AG04450 (cell line): ENCODE results near the gene PTPRT. TPM values are rescaled to one million over a fixed set of nuclear protein-coding genes. Genes with fewer than 3 reads are reported as not detected.

Experiments
- CTCF ChIA-PET: fragments of 300-600, 350-600 bp; formaldehyde crosslinking; extraction: SDS; loops from one replicate; lab custom pipeline; 2022; ENCODE audit warnings: antibody characterized with exemption, inconsistent platforms; lab: Charles Lee
- POLR2A ChIA-PET: fragments of 350-600 bp; formaldehyde crosslinking; extraction: SDS; loops from one replicate; lab custom pipeline; 2021; ENCODE audit warnings: antibody characterized with exemption, inconsistent platforms; lab: Yijun Ruan, JAX
- DNase-seq: peaks from one replicate; pipeline ENCODE4 v3.0.0-alpha.2; 2011; ENCODE audit warnings: low read depth, low spot score
- H3K27ac ChIP-seq: one replicate; pipeline ENCODE4 v1.5.1; 2012; ENCODE audit warnings: low read depth, low read length, control low read depth
- H3K27me3 ChIP-seq: one replicate; pipeline ENCODE4 v1.6.0; 2012; ENCODE audit warnings: low read length; ENCODE audit not compliant: control insufficient read depth, insufficient read depth
- H3K4me3 ChIP-seq: 2 replicates; pipeline ENCODE4 v1.5.1; 2011; ENCODE audit warnings: mild to moderate bottlenecking, low read depth, low read length, control low read depth
- H3K9me3 ChIP-seq: 2 replicates; pipeline ENCODE4 v1.5.1; 2012; ENCODE audit warnings: low read length; ENCODE audit not compliant: control insufficient read depth, insufficient read depth
- polyA plus RNA-seq: library from polyadenylated mRNA; depleted of rRNA; stranded (reverse); fragments of >200 nt; gene quantifications from 2 replicates; pipeline ENCODE4 v1.2.3, GENCODE V29; 2011
- TF ChIP-seq, protein P1 (sequence below): IDR thresholded peaks from 2 replicates; pipeline ENCODE4 v1.5.1; 2011; ENCODE audit warnings: low read depth, low read length, control low read depth, inconsistent platforms

Gene PTPRT
- polyA plus RNA-seq, 1 experiment: not detected

DNA sequence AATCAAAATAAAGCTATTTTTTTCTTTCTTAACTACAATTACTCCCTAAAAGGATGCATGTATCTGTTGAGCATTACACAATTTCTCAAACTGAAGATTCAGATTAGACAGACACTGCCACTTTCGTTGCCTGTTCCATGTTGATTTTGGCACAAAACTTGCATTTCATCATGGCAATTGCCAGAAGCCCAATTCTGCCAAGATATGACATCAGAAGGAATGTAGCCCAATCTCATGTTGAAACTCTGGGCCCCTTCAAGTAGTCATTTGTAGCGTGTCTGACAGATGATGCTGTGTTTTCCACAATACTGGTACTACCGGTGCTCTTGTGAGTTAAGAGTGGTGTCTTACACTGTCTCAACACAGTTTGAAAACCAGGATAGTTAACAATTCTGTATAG is 705.4 kb downstream of the PTPRT start:
- Histone ChIP-seq H3K9me3 (peaks cover 23% of the 10 kb centered on the region), H3K27me3 (no peaks in the 10 kb centered on the region), H3K27ac (no peak overlapping the region), H3K4me3 (no peak overlapping the region)
- DNase-seq: no peak
- ChIA-PET POLR2A (no interaction called here), CTCF (no interaction called here)
- TF ChIP-seq, protein P1, sequence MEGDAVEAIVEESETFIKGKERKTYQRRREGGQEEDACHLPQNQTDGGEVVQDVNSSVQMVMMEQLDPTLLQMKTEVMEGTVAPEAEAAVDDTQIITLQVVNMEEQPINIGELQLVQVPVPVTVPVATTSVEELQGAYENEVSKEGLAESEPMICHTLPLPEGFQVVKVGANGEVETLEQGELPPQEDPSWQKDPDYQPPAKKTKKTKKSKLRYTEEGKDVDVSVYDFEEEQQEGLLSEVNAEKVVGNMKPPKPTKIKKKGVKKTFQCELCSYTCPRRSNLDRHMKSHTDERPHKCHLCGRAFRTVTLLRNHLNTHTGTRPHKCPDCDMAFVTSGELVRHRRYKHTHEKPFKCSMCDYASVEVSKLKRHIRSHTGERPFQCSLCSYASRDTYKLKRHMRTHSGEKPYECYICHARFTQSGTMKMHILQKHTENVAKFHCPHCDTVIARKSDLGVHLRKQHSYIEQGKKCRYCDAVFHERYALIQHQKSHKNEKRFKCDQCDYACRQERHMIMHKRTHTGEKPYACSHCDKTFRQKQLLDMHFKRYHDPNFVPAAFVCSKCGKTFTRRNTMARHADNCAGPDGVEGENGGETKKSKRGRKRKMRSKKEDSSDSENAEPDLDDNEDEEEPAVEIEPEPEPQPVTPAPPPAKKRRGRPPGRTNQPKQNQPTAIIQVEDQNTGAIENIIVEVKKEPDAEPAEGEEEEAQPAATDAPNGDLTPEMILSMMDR: no peak

DNA sequence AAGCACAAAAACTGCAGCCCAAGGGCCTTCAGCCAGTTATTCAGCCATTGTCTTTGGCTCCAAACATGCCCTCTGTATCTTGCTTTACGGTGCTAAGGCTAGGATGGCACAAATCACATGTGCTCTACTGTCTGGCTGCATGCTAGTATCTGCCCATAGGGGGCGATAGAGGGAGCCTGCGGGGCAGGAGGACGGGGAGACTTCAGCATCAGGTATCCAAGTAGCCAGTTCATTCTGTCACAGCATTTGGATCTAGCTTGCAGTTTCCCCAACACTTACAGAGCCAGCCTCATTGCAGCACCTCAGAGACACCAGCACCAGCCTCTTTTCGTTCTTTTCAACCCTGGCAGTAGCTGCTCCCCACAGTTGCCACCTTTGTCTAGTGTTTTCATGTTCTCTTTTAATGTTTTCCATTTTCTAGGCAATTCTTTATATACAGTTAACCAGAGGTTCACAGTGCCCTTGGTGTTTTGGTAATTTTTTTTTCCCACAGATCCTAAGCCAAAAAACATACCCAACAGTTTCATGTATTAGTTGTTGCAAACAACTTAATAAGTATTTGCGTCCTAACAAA is 705.9 kb downstream of the PTPRT start:
- Histone ChIP-seq H3K9me3 (peaks cover 23% of the 10 kb centered on the region), H3K27me3 (no peaks in the 10 kb centered on the region), H3K27ac (no peak overlapping the region), H3K4me3 (no peak overlapping the region)
- TF ChIP-seq, protein P1: 0 out of 2 replicates have a peak, but pooled peaks have one; percentile 8
- CTCF ChIA-PET: no interaction called here
- no peak for DNase-seq
- POLR2A ChIA-PET: no interaction called here

DNA sequence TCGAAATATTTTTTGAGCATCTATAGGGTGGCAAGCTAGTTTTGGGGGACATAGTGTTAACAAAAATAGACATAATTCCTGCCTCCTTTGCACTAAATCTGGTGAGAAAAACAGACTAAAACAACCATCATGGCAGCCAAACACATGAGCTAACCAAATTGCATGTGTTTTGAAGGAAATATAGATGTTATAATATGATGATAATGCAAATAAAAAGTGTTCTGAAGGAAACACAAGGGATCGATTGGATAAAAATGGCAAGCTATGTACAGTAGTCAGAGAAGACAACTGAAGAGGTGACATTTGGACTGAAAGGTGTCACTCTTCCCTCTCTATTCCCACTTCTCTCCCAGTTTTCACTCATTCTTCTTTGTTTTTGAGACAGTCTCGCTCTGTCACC is 706.9 kb downstream of the PTPRT start:
- ChIA-PET POLR2A (no interaction called here), CTCF (no interaction called here)
- no peak overlapping the region for H3K4me3 ChIP-seq
- peaks cover 32% of the 10 kb centered on the region for H3K9me3 ChIP-seq
- H3K27me3 ChIP-seq: no peaks in the 10 kb centered on the region
- H3K27ac ChIP-seq: no peak overlapping the region
- TF ChIP-seq, protein P1: no peak
- DNase-seq: no peak

DNA sequence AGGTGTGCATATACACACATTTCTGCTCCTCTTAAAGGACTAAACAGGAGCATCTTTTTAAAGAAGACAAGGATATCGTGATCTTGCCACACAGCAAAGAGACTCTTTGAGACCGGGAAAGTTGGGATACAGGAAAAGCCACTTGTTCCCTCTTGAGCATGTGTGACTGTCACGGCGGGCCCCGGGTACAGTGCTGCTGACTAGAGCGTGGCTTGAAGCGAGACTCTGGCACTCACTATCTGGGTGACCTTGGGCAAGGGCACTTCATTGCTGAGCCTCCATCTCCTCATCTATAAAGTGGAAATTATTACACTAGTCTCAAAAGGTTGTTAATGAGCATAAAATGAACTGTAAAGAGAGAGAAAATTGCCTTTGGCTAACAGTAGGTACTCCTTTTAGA is 713.9 kb downstream of the PTPRT start:
- no peak overlapping the region for H3K4me3 ChIP-seq
- TF ChIP-seq, protein P1: no peak
- DNase-seq: no peak
- H3K9me3 ChIP-seq: peaks cover 55% of the 10 kb centered on the region
- H3K27me3 ChIP-seq: no peaks in the 10 kb centered on the region
- H3K27ac ChIP-seq: no peak overlapping the region
- ChIA-PET POLR2A (no interaction called here), CTCF (no interaction called here)

DNA sequence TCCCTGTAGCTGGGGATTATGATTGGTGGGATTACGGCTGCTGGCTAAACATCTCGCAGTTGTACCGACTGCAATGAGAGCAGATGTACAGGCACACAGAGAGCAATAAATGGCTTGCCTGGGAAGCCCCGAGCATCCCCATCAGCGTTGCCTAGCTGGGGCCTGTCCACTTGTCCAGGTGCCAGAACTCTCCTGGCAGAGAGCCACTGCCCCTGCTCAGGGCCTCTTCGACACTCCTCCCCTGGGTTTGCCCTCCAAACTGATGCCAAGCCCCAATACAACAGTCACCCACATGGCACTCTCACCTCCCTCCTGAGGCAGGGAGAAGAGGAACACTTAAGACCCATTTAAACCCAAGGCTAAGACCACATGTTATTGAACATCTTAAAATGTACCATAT is 715.1 kb downstream of the PTPRT start:
- TF ChIP-seq, protein P1: no peak
- DNase-seq: no peak
- ChIA-PET POLR2A (no interaction called here), CTCF (no interaction called here)
- Histone ChIP-seq H3K9me3 (peaks cover 58% of the 10 kb centered on the region), H3K4me3 (no peak overlapping the region), H3K27me3 (no peaks in the 10 kb centered on the region), H3K27ac (no peak overlapping the region)
